ENCODE data around the gene LRRTM3. TPM values are rescaled to one million over a fixed set of nuclear protein-coding genes. Genes with fewer than 3 reads are reported as not detected.

Gene LRRTM3
- total RNA-seq, 2 experiments from 2014 or later, result not detected

DNA sequence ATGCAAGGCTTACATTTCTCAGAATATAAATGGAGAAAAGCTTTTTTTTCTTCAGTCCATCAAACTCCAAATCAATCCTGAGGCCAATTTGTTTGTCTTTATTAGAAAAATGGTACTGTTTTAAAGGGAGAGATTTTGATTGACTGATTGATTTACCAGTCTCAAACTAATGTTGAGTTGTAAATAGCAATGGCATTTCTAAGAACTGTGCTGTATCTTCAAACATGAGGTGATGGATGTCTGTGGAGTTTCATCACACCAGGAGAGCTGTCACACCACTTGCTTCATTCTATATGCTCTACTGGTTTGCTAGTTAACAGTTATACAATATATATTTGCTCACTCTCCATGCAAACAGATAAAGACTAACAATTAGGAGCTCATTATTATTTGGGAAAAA, 39.0 kb upstream of the LRRTM3 start:
- intact Hi-C loops (cut with DNase I, micrococcal nuclease), result no loop called here
- DNase-seq (no peak), ATAC-seq (ENCODE audit: poor library complexity) (no peak)
- TF ChIP-seq, protein P1, sequence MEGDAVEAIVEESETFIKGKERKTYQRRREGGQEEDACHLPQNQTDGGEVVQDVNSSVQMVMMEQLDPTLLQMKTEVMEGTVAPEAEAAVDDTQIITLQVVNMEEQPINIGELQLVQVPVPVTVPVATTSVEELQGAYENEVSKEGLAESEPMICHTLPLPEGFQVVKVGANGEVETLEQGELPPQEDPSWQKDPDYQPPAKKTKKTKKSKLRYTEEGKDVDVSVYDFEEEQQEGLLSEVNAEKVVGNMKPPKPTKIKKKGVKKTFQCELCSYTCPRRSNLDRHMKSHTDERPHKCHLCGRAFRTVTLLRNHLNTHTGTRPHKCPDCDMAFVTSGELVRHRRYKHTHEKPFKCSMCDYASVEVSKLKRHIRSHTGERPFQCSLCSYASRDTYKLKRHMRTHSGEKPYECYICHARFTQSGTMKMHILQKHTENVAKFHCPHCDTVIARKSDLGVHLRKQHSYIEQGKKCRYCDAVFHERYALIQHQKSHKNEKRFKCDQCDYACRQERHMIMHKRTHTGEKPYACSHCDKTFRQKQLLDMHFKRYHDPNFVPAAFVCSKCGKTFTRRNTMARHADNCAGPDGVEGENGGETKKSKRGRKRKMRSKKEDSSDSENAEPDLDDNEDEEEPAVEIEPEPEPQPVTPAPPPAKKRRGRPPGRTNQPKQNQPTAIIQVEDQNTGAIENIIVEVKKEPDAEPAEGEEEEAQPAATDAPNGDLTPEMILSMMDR (IDR thresholded peaks at IDR 0.05), result no peak
- Histone ChIP-seq H3K4me1 (ENCODE audit: insufficient read depth, low read length) (no peaks in the 10 kb centered on the region), H3K27ac (ENCODE audit: low read depth in 1 of 2, low read length in 2 of 2) (no peak overlapping the region), H3K9me3 (ENCODE audit: control insufficient read depth in 1 of 2, insufficient read depth in 1 of 2, low read length in 2 of 2) (peaks cover 0 to 4% of the 10 kb centered on the region in 2 experiments), H3K36me3 (ENCODE audit: insufficient read depth, low read length) (no peaks in the 10 kb centered on the region), H3K4me3 (ENCODE audit: low read length) (no peak overlapping the region), H3K27me3 (ENCODE audit: control insufficient read depth in 1 of 2, insufficient read depth in 2 of 2, low read length in 2 of 2) (no peaks in the 10 kb centered on the region)
- no peaks in the 10 kb centered on the region for H3K36me3 Mint-ChIP-seq (ENCODE audit: low read depth)
- CTCF ChIA-PET, result no interaction called here
- POLR2A ChIA-PET, result no interaction called here
- H3K4me1 Mint-ChIP-seq (ENCODE audit: low read depth), result no peaks in the 10 kb centered on the region
- peaks cover 2% of the 10 kb centered on the region for H3K9me3 Mint-ChIP-seq
- no peak overlapping the region for H3K4me3 Mint-ChIP-seq
- H3K27ac Mint-ChIP-seq, result no peak overlapping the region
- no peaks in the 10 kb centered on the region for H3K27me3 Mint-ChIP-seq

DNA sequence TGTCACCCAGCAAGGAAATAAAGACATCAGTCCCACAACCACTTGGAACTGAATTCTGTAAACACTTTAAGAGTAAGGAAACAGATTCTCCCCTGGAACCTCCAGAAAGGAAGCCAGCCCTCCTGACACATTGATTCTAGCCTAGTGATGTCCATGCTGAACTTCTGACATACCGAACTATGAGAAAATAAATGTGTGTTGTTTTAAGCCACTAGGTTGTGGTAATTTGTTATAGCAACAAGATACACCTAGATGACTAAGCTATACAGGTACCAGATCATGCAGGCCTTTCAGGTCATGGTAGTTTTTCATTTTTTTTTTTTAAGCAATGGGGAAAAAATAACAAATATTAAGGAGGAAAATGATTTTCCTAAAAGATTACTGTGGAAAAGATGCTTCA, 37.6 kb upstream of the LRRTM3 start:
- H3K27ac ChIP-seq (ENCODE audit: low read depth in 1 of 2, low read length in 2 of 2), result no peak overlapping the region
- ChIA-PET CTCF (no interaction called here), POLR2A (no interaction called here)
- H3K4me3 ChIP-seq (ENCODE audit: low read length), result no peak overlapping the region
- DNase-seq (no peak), ATAC-seq (ENCODE audit: poor library complexity) (no peak)
- H3K9me3 Mint-ChIP-seq, result peaks cover 2% of the 10 kb centered on the region
- H3K27ac Mint-ChIP-seq, result no peak overlapping the region
- H3K9me3 ChIP-seq (ENCODE audit: control insufficient read depth in 1 of 2, insufficient read depth in 1 of 2, low read length in 2 of 2), result peaks cover 0 to 4% of the 10 kb centered on the region in 2 experiments
- intact Hi-C loops (cut with DNase I, micrococcal nuclease), result no loop called here
- H3K27me3 ChIP-seq (ENCODE audit: control insufficient read depth in 1 of 2, insufficient read depth in 2 of 2, low read length in 2 of 2), result no peaks in the 10 kb centered on the region
- no peak overlapping the region for H3K4me3 Mint-ChIP-seq
- H3K36me3 ChIP-seq (ENCODE audit: insufficient read depth, low read length), result no peaks in the 10 kb centered on the region
- H3K4me1 ChIP-seq (ENCODE audit: insufficient read depth, low read length), result no peaks in the 10 kb centered on the region
- H3K4me1 Mint-ChIP-seq (ENCODE audit: low read depth), result no peaks in the 10 kb centered on the region
- H3K27me3 Mint-ChIP-seq, result no peaks in the 10 kb centered on the region
- TF ChIP-seq, protein P1 (IDR thresholded peaks at IDR 0.05), result no peak
- H3K36me3 Mint-ChIP-seq (ENCODE audit: low read depth), result no peaks in the 10 kb centered on the region

DNA sequence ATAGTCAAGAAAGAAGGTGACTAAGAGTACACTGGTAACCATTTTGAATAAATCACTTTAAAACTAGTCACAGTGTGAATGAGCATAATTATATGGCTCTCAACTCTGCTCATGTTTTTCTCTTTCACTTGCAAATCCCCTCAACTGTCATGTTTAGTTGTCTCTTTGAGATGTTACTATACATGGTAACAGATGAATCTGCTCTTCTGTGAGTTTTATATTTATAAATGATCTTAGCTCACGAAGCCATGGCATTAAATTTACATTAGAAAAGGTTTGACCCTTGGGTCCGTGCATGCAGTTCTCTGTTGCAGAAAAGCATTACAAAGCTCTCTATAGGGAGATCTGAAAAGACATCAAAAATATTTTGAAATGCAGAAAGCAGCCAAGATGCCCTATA, 33.0 kb upstream of the LRRTM3 start:
- H3K4me3 Mint-ChIP-seq, result no peak overlapping the region
- H3K4me3 ChIP-seq (ENCODE audit: low read length), result no peak overlapping the region
- H3K27me3 Mint-ChIP-seq, result no peaks in the 10 kb centered on the region
- H3K9me3 Mint-ChIP-seq, result peaks cover 5% of the 10 kb centered on the region
- no peak overlapping the region for H3K27ac ChIP-seq (ENCODE audit: low read depth in 1 of 2, low read length in 2 of 2)
- H3K36me3 Mint-ChIP-seq (ENCODE audit: low read depth), result no peaks in the 10 kb centered on the region
- no peak for DNase-seq
- CTCF ChIA-PET, result no interaction called here
- H3K4me1 Mint-ChIP-seq (ENCODE audit: low read depth), result no peaks in the 10 kb centered on the region
- intact Hi-C loops (cut with DNase I, micrococcal nuclease), result no loop called here
- H3K27me3 ChIP-seq (ENCODE audit: control insufficient read depth in 1 of 2, insufficient read depth in 2 of 2, low read length in 2 of 2), result no peaks in the 10 kb centered on the region
- no peaks in the 10 kb centered on the region for H3K4me1 ChIP-seq (ENCODE audit: insufficient read depth, low read length)
- H3K36me3 ChIP-seq (ENCODE audit: insufficient read depth, low read length), result no peaks in the 10 kb centered on the region
- TF ChIP-seq, protein P1 (IDR thresholded peaks at IDR 0.05), result no peak
- POLR2A ChIA-PET, result no interaction called here
- no peak for ATAC-seq (ENCODE audit: poor library complexity)
- H3K9me3 ChIP-seq (ENCODE audit: control insufficient read depth in 1 of 2, insufficient read depth in 1 of 2, low read length in 2 of 2), result peaks cover 0 to 4% of the 10 kb centered on the region in 2 experiments
- no peak overlapping the region for H3K27ac Mint-ChIP-seq

All from CD4-positive, alpha-beta T cell (primary cell).